ENCODE results near the gene MYL11.

The MYL11 gene

GRCh38 chr16:30399435-30400186, 25.0 kb downstream of the MYL11 start:
- Histone ChIP-seq H3K4me3 (ENCODE audit: low read depth, low read length) (peak overlapping the region; percentile 52), H3K27ac (ENCODE audit: extremely low read depth, low read depth, low read length) (peak overlapping the region; percentile 95), H3K36me3 (ENCODE audit: control insufficient read depth in 2 of 2, insufficient read depth in 1 of 2, low read length in 2 of 2) (peaks cover 0 to 27% of the 10 kb centered on the region in 2 experiments; a peak in 2 of 3 replicates), H3K4me1 (ENCODE audit: control insufficient read depth, insufficient read depth, low read length) (peaks cover 13% of the 10 kb centered on the region), H3K9me3 (ENCODE audit: control insufficient read depth, insufficient read depth, low read depth, low read length) (no peaks in the 10 kb centered on the region)
- ChIA-PET CTCF (interaction anchor here (0.7 to 1.2 kb wide), 5 partner anchors 10 to 127 kb away, joined by 3 to 4 read pairs (median 4); partner anchors contain the start of gene TBC1D10B), POLR2A (interaction anchor here (0.5 to 3.8 kb wide), 10 partner anchors 9 to 334 kb away, joined by 3 to 20 read pairs (median 4); partner anchors contain the start of genes ALDOA, CD2BP2, TBC1D10B and ZNF689)
- TF ChIP-seq ZNF677 (tag by site-specific recombination; IDR thresholded peaks at IDR 0.05): no peak
- no peak for TF ChIP-seq GLI2 (tag by site-specific recombination; IDR thresholded peaks at IDR 0.05; ENCODE audit: borderline replicate concordance, low read depth)
- TF ChIP-seq ZBTB26 (tag by site-specific recombination; optimal IDR thresholded peaks at IDR 0.05): no peak
- no peak; the same call in 1 of the 2 replicates for TF ChIP-seq ZBTB20 (tag by site-specific recombination; IDR thresholded peaks at IDR 0.05)
- TF ChIP-seq INSM2 (tag by site-specific recombination; IDR thresholded peaks at IDR 0.05): no peak
- TF ChIP-seq PBX3 (CRISPR knock-in tag; IDR thresholded peaks at IDR 0.05): peak; percentile 15; the same call in 1 of the 2 replicates
- TF ChIP-seq ZNF530 (tag by site-specific recombination; IDR thresholded peaks at IDR 0.05; ENCODE audit: low read depth): no peak
- no peak for TF ChIP-seq TRIM28 (IDR thresholded peaks at IDR 0.05; ENCODE audit: borderline replicate concordance, low read length)
- TF ChIP-seq ZNF768 (tag by site-specific recombination; IDR thresholded peaks at IDR 0.05): 0 out of 2 replicates have a peak, but pooled peaks have one; percentile 21
- no peak for TF ChIP-seq ZNF335 (tag by site-specific recombination; conservative IDR thresholded peaks at IDR 0.05)
- no peak for TF ChIP-seq ZNF692 (tag by site-specific recombination; IDR thresholded peaks at IDR 0.05)
- no peak for TF ChIP-seq ZNF274 (IDR thresholded peaks at IDR 0.05; ENCODE audit: low read length)
- no peak for TF ChIP-seq ZNF274 (tag by site-specific recombination; IDR thresholded peaks at IDR 0.05; ENCODE audit: borderline replicate concordance)
- no peak for TF ChIP-seq MEIS1 (CRISPR knock-in tag; IDR thresholded peaks at IDR 0.05; ENCODE audit: borderline replicate concordance)
- no peak for TF ChIP-seq ZNF132 (tag by site-specific recombination; IDR thresholded peaks at IDR 0.05; ENCODE audit: borderline replicate concordance)
- no peak for TF ChIP-seq ZNF561 (tag by site-specific recombination; IDR thresholded peaks at IDR 0.05; ENCODE audit: borderline replicate concordance)
- no peak for TF ChIP-seq ZNF280D (tag by site-specific recombination; IDR thresholded peaks at IDR 0.05)
- TF ChIP-seq ZNF664 (tag by site-specific recombination; IDR thresholded peaks at IDR 0.05): 0 out of 2 replicates have a peak, but pooled peaks have one; percentile 5
- TF ChIP-seq ZBTB44 (tag by site-specific recombination; IDR thresholded peaks at IDR 0.05): no peak
- 0 out of 2 replicates have a peak, but pooled peaks have one; percentile 20 for TF ChIP-seq REST (tag by site-specific recombination; IDR thresholded peaks at IDR 0.05)
- peak; percentile 91 for TF ChIP-seq ZBTB48 (tag by site-specific recombination; IDR thresholded peaks at IDR 0.05)
- TF ChIP-seq ZNF10 (tag by site-specific recombination; IDR thresholded peaks at IDR 0.05): no peak

All from HEK293 (cell line).